ENCODE measurements around the gene RAB12.

RAB12 gene

DNA sequence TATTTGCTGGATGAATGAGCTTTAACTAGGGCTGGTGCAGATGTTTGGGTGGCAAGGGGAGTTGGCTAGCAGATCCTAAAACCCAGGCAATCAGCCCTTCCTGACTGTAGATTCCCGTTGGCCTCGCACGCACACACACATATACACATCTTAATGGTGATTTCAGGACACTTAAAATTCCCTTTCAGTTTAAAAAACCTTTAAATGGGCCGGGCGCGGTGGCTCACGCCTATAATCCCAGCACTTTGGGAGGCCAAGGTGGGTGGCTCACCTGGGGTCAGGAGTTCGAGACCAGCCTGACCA is 76.6 kb downstream of the RAB12 start:
- DNase-seq = no peak

DNA sequence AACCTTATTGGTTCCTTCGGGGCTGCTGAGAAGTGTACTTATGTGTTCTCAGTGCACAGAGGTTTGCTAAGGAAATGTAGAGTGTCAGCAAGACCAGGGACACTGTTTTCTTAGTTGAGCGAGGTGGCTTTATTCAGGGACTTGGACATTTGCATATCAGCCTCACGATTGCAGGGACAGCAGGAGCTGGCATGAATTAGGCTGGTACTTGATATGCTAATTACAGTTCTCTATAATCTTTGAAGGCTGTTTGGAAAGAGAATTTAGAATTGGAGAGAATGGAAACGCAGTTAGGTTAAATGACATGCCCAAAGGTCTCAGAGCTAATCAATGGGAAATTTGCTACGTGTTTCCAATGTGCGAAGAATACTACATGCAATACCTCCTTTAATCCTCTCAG is 77.4 kb downstream of the RAB12 start:
- DNase-seq = no peak

DNA sequence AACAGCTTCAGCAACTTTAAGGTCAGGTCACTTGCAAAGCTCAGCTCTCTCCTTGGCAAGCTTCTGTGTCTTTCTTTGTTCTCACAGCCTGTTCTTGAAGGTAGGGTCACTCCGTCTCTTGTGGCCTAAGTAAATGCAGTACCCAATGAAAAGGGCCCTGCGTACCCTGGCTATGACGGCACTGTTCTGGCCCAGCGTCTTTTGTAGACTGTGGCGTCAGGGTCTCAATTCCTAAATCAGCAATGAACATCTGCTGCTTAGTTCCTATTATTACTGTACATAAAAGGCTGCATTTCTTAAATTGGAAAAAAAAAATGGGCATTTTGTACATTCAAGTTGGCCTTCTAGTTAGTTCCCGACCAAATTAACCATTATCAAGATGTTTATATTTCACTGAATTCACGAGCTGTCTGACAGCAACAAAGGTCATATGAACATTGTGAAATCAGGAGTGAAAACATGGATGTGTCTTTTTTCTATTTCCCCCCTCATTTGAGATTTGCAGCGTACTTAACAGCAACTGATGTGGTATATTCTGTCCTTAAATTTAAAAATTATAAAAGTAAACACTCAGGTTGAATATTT is 79.1 kb downstream of the RAB12 start:
- DNase-seq = no peak

DNA sequence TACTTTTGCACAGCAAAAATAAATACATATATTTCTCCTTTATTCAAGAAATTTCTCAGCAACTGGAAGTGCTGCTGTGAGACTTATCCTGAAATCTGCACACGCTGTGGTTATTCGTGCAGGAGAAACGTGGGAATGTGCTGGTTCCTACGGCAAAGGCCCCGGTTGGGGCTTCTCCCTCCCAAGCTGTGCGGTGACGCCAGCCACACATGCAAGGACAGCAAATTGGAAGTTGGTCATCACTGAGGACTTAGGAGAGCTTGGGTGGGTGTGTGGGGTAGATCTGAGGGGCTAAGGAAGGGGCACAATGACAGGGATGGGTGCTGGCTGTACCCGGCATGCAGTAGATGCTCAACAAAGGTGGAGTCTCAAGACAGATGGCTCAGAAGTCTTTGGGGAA is 79.6 kb downstream of the RAB12 start:
- no peak for DNase-seq

Data from GF-D8 (cell line).